Smooth muscle cell (in vitro differentiated cells): ENCODE measurements around the gene BBX. TPM values are rescaled to one million over a fixed set of nuclear protein-coding genes. Genes with fewer than 3 reads are reported as not detected.

Experiments
- DNase-seq: peaks from one replicate; lab custom pipeline; 2025; ENCODE audit not compliant: unreplicated experiment; lab: John Stamatoyannopoulos, UW
- H2AFZ ChIP-seq: fragments of 200-600 bp; sonication (generic); 2 replicates; pipeline ENCODE4 v1.6.0; 2016; ENCODE audit warnings: antibody characterized with exemption, low read depth, mild to moderate bottlenecking
- H3F3A ChIP-seq: fragments of 200-600 bp; sonication (generic); 2 replicates; pipeline ENCODE4 v1.6.0; 2017; ENCODE audit warnings: antibody characterized with exemption, low read depth
- H3K27ac ChIP-seq: fragments of 200-600 bp; sonication (generic); 2 replicates; pipeline ENCODE4 v1.5.1; 2016; ENCODE audit warnings: low read depth, mild to moderate bottlenecking
- H3K27me3 ChIP-seq: fragments of 200-600 bp; sonication (generic); 2 replicates; pipeline ENCODE4 v1.6.1; 2016; ENCODE audit warnings: low read depth, mild to moderate bottlenecking
- H3K36me3 ChIP-seq: fragments of 200-600 bp; sonication (generic); 2 replicates; pipeline ENCODE4 v1.5.1; 2016; ENCODE audit warnings: low read depth
- H3K4me1 ChIP-seq: fragments of 200-600 bp; sonication (generic); 2 replicates; pipeline ENCODE4 v1.5.1; 2016; ENCODE audit warnings: low read depth
- H3K4me2 ChIP-seq: fragments of 200-600 bp; sonication (generic); 2 replicates; pipeline ENCODE4 v1.6.0; 2016; ENCODE audit warnings: mild to moderate bottlenecking
- H3K4me3 ChIP-seq: fragments of 200-600 bp; sonication (generic); 2 replicates; pipeline ENCODE4 v1.5.1; 2016; ENCODE audit warnings: mild to moderate bottlenecking
- H3K79me2 ChIP-seq: fragments of 200-600 bp; sonication (generic); 2 replicates; pipeline ENCODE4 v1.6.0; 2016; ENCODE audit warnings: low read depth, mild to moderate bottlenecking
- H3K9ac ChIP-seq: fragments of 200-600 bp; sonication (generic); 2 replicates; pipeline ENCODE4 v1.6.0; 2016; ENCODE audit warnings: low read depth
- H3K9me3 ChIP-seq: fragments of 200-600 bp; sonication (generic); replicated peaks from 2 replicates; pipeline ENCODE4 v1.5.1; 2016; ENCODE audit warnings: low read depth
- H4K20me1 ChIP-seq: fragments of 200-600 bp; sonication (generic); 2 replicates; pipeline ENCODE4 v1.6.0; 2016; ENCODE audit warnings: low read depth
- WGBS: methylation state at CpG from one replicate; pipeline ENCODE4 v1.1.7; 2016; ENCODE audit warnings: low lambda C conversion rate; 5-methylcytosine and 5-hydroxymethylcytosine counted together
- polyA plus RNA-seq: library from polyadenylated mRNA; unstranded; fragments of >200 nt; fragmentation: Nextera tagmentation; extraction: Ambion mirVana; gene quantifications from 2 replicates; pipeline ENCODE4 v1.2.1, GENCODE V29; 2016
- total RNA-seq: library from RNA; depleted of rRNA; stranded (reverse); fragments of >200 nt; gene quantifications from 2 replicates; pipeline ENCODE4 v1.2.3, GENCODE V29; 2014
- TF ChIP-seq, protein P1 (sequence below): fragments of 200-600 bp; sonication (generic); IDR thresholded peaks from 2 replicates; pipeline ENCODE4 v1.5.1; 2017; ENCODE audit warnings: borderline replicate concordance, mild to moderate bottlenecking, antibody characterized with exemption; ENCODE audit not compliant: insufficient read depth, poor library complexity, severe bottlenecking

The BBX gene
- total and polyA plus RNA-seq, 2 experiments from 2014 or later = 58.9 to 66.4 TPM

DNA sequence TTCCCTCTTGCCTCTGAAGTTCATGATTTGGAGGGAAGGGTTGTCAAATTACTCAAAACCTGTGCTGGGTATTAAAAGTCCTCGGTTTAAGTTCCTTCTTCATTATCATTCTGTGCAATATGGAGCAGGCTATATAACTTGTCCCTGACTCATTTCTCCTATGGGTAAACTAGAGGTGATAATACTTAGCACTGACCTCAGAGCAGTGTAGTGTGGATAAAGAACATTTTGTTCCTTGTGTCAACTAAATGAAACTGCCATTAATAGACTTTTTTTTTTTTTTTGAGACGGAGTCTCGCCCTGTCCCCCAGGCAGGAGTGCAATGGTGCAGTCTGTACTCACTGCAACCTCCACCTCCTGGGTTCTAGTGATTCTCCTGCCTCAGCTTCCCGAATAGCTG lies 2.2 kb upstream of the BBX start:
- WGBS = 89% methylated on average over 4 of the region's 4 CpGs

DNA sequence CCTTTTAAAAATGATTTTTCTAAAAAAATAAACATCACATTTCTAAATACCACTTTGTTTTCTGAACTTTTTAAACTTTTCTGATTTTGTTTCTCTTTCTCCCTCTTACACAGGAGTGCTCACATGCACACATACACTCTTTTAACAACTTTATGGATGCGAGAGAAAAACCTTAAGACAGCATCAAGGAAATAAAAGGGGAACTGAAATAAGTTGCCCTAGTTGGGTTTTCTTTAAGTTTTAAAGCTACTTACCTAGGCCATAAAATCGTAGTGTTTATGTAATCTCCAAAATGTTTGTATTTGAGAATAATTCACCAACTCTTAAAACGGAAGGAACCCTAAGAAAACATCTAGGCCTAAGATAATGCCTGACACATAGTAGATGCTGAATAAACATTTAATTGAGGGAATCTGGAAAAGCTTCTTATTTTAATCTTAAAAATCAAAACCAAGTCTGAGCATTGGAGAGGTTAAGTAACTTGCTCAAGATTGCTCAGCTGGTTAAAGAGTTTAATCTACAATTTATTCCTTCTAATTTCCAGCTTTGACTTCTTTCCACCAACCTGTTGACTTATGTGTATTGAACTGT lies 1.2 kb upstream of the BBX start:
- peaks cover 10% of the 10 kb centered on the region for H3K27me3 ChIP-seq
- no peak overlapping the region for H3K4me2 ChIP-seq
- TF ChIP-seq, protein P1, sequence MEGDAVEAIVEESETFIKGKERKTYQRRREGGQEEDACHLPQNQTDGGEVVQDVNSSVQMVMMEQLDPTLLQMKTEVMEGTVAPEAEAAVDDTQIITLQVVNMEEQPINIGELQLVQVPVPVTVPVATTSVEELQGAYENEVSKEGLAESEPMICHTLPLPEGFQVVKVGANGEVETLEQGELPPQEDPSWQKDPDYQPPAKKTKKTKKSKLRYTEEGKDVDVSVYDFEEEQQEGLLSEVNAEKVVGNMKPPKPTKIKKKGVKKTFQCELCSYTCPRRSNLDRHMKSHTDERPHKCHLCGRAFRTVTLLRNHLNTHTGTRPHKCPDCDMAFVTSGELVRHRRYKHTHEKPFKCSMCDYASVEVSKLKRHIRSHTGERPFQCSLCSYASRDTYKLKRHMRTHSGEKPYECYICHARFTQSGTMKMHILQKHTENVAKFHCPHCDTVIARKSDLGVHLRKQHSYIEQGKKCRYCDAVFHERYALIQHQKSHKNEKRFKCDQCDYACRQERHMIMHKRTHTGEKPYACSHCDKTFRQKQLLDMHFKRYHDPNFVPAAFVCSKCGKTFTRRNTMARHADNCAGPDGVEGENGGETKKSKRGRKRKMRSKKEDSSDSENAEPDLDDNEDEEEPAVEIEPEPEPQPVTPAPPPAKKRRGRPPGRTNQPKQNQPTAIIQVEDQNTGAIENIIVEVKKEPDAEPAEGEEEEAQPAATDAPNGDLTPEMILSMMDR = no peak
- peaks cover 6% of the 10 kb centered on the region for H3K4me1 ChIP-seq
- H2AFZ ChIP-seq = no peak overlapping the region
- H3K79me2 ChIP-seq = peaks cover 14% of the 10 kb centered on the region
- H3K9ac ChIP-seq = no peak overlapping the region
- no peak for DNase-seq
- 93% methylated on average over 3 of the region's 3 CpGs for WGBS
- no peak overlapping the region for H3K27ac ChIP-seq
- H3K36me3 ChIP-seq = no peaks in the 10 kb centered on the region
- peaks cover 9% of the 10 kb centered on the region for H3F3A ChIP-seq
- no peaks in the 10 kb centered on the region for H3K9me3 ChIP-seq
- peaks cover 10% of the 10 kb centered on the region for H4K20me1 ChIP-seq
- H3K4me3 ChIP-seq = peak overlapping the region; percentile 85

More for the DNA sequence above, 2.2 kb upstream of the BBX start:
- Histone ChIP-seq H3K9me3 (no peaks in the 10 kb centered on the region), H3K4me3 (no peak overlapping the region), H3K4me1 (no peaks in the 10 kb centered on the region), H3K27ac (no peak overlapping the region), H3F3A (peaks cover 9% of the 10 kb centered on the region), H2AFZ (no peak overlapping the region), H3K36me3 (no peaks in the 10 kb centered on the region), H4K20me1 (no peaks in the 10 kb centered on the region), H3K4me2 (no peak overlapping the region), H3K9ac (no peak overlapping the region), H3K79me2 (peaks cover 3% of the 10 kb centered on the region), H3K27me3 (peaks cover 14% of the 10 kb centered on the region)
- TF ChIP-seq, protein P1 = no peak
- DNase-seq = no peak

DNA sequence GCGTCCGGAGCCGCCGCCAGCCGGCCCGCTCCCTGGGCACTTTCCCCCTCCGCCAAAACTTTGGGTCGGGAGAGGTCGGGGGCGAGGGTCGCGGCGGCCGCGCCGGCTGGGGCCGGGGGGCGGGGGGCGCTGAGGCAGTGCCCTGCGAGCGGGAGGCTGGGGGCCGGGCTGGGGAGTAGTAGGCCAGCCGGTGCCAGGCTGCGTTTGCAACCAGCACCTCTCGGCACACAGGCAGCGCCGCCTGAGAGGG lies 452 bp downstream of the BBX start:
- peak overlapping the region; percentile 40 for H3K27ac ChIP-seq
- peaks cover 9% of the 10 kb centered on the region for H3F3A ChIP-seq
- no peaks in the 10 kb centered on the region for H3K27me3 ChIP-seq
- peaks cover 27% of the 10 kb centered on the region for H4K20me1 ChIP-seq
- H3K36me3 ChIP-seq = peaks cover 3% of the 10 kb centered on the region
- H3K4me2 ChIP-seq = peak overlapping the region; percentile 100
- peaks cover 6% of the 10 kb centered on the region for H3K4me1 ChIP-seq
- H2AFZ ChIP-seq = peak overlapping the region; percentile 99
- no peaks in the 10 kb centered on the region for H3K9me3 ChIP-seq
- no CpG with 5 or more reads among the region's 27 CpGs for WGBS
- peak overlapping the region; percentile 36 for H3K9ac ChIP-seq
- TF ChIP-seq, protein P1 = no peak
- peak; percentile 66 for DNase-seq
- peak overlapping the region; percentile 85 for H3K4me3 ChIP-seq
- peaks cover 30% of the 10 kb centered on the region for H3K79me2 ChIP-seq
